GM19372 (cell line): ENCODE data around the gene HOXA7.

ENCODE experiments used
- ATAC-seq: cut with Tn5 transposase; IDR thresholded peaks from one replicate; pipeline ENCODE4 v1.9.1; 2021; ENCODE audit warnings: mild to moderate bottlenecking, low read depth, moderate library complexity; ENCODE audit not compliant: unreplicated experiment

HOXA7 gene

GRCh38 chr7:27149842-27150567 lies 6.5 kb downstream of the HOXA7 start:
- ATAC-seq, result no peak

- no peak for ATAC-seq
Measured at GRCh38 chr7:27148756-27149641, 7.5 kb downstream of the HOXA7 start.

DNA sequence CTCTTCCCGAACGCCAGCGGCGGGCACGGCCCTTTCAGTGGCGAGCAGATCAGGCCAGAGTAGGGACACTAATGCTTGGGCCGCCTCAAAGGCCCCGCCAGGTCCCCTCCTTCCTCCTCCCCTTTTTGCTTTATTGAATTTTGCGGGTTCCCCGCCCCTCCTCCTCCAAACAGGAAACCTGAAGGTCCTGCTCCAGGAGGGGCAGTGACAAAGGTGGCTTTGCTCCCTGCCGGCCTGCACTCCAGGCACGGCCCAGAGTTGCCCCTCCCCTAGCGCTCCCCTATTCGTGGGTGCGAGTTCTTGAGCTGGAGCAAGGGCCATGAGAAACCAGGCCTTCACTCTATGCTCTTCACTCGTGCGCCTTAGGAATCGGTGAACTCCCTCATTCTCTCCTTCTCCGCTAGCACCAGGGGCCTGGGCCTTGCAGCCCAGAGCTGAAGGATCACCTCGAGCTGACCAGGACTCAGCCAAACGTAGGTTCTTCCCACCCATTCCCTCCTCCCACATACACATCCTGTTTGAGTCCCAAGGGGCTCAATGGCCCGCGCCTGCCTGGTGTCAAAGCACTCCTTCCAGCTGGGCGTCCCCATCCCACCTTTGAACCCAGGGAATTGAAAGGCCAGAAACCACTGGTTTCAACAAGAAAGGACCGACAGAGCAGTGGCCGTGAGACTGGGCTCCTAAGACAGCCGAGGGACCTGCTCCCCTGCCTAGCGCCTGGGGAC lies 8.3 kb downstream of the HOXA7 start:
- no peak for ATAC-seq

- no peak for ATAC-seq
Measured at GRCh38 chr7:27147199-27148030, 9.1 kb downstream of the HOXA7 start, which contains the start of gene HOXA6. HOXA6 (minus strand) TSS chr7:27147774; CDS start chr7:27147749, 25 bp downstream.

- ATAC-seq, result no peak
Measured at GRCh38 chr7:27146491-27147198, 9.8 kb downstream of the HOXA7 start.

- no peak for ATAC-seq
Measured at GRCh38 chr7:27145914-27146412, 10.5 kb downstream of the HOXA7 start.

DNA sequence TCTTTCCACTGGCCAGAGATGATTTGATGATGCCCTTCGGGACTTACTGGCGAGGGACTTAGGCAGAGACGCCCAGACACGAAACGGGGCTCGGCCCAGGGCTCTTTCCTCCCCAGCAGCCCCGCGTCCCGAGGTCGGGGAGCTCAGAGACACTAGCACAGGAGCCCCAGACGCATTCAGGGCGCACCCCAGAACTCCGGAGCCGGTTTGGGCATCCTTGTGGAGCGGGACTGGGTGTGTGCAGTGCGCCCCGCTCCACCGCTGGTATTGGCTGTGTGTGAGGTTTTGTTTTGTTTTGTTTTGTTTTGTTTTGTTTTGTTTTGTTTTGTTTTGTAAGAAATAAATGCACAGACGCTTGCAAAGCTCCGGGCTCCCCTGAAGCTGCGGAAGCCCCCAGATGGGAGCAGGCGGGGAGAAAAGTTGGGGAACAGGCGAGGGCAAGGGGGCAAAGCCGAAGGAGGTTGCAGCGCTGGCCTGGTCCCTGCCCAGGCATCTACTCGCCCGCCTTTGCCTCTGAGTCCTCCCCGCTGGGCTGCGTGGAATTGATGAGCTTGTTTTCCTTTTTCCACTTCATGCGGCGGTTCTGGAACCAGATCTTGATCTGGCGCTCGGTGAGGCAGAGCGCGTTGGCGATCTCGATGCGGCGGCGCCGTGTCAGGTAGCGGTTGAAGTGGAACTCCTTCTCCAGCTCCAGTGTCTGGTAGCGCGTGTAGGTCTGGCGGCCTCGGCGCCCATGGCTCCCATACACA lies 11.1 kb downstream of the HOXA7 start:
- no peak for ATAC-seq

- ATAC-seq, result no peak
Measured at GRCh38 chr7:27144781-27145164, 11.7 kb downstream of the HOXA7 start.

GRCh38 chr7:27143950-27144780 lies 12.3 kb downstream of the HOXA7 start:
- ATAC-seq, result no peak

GRCh38 chr7:27143023-27143949 lies 13.2 kb downstream of the HOXA7 start, which contains the start of gene HOXA5:
HOXA5 (minus strand) TSS chr7:27143681; CDS start chr7:27143607, 74 bp downstream.
- no peak for ATAC-seq

- ATAC-seq, result no peak
Measured at GRCh38 chr7:27142580-27143022, 13.9 kb downstream of the HOXA7 start.

GRCh38 chr7:27141923-27142579 lies 14.4 kb downstream of the HOXA7 start:
- no peak for ATAC-seq

DNA sequence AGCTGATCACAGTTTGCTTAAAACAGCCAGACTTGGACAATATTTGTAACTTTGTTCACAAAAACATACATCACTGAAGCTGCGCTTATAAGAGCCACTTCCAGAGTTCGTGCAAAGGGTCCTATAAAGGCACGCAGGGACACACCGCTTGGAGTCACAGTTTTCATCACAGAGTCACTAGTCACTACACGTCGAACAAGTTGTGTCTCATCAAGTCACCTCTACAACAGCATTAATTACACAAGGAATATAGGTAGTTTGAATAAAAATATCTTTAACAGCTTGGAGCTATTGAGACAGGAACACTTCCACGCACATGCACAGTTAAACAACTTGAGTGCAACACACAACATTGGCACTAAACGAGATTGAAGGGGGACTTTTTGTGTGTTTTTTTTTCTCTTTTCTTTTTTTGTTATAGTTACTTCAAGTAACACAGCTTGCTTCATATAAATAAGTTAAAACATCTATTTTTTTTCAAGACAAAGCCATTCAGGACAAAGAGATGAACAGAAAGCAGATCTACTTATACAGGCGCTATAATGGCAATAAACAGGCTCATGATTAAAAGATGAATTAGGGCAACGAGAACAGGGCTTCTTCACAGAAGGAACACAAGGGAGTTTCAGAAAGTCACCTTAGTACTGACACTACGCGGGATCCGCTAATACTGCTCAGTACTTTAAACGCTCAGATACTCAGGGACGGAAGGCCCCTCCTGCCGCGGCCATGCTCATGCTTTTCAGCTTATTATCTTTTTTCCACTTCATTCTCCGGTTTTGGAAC lies 15.1 kb downstream of the HOXA7 start:
- ATAC-seq, result no peak

- no peak for ATAC-seq
Measured at GRCh38 chr7:27140126-27140857, 16.2 kb downstream of the HOXA7 start.
